Sigmoid colon (tissue), 4 donors: Measurements from ENCODE around the gene MNT.

Experiments used
- EP300 ChIP-seq, 4 donors: sonication (generic); formaldehyde crosslinking; IDR thresholded peaks; one replicate each; pipeline ENCODE4 v1.6.1; 2017; ENCODE audit warnings: antibody characterized with exemption in 4 of 4
- POLR2A ChIP-seq, 2 donors: fragments of 450-650 bp; IDR thresholded peaks; one replicate each; pipeline ENCODE4 v1.6.1; 2016; ENCODE audit warnings: antibody characterized with exemption in 2 of 2, mild to moderate bottlenecking in 2 of 2, moderate library complexity in 2 of 2
- POLR2AphosphoS5 ChIP-seq, 4 donors: sonication (generic); formaldehyde crosslinking; IDR thresholded peaks; one replicate each; pipeline ENCODE4 v1.6.1; 2017; ENCODE audit warnings: antibody characterized with exemption in 4 of 4
- TF ChIP-seq, protein P1 (sequence below), 4 experiments: fragments of 450-650 bp in 3 of 4; fragments of 200-600 bp in 1 of 4; IDR thresholded peaks; one replicate each; pipeline ENCODE4 v1.5.1; 2016 to 2019; ENCODE audit warnings: antibody characterized with exemption in 4 of 4, mild to moderate bottlenecking in 3 of 4, moderate library complexity in 2 of 4

DNA sequence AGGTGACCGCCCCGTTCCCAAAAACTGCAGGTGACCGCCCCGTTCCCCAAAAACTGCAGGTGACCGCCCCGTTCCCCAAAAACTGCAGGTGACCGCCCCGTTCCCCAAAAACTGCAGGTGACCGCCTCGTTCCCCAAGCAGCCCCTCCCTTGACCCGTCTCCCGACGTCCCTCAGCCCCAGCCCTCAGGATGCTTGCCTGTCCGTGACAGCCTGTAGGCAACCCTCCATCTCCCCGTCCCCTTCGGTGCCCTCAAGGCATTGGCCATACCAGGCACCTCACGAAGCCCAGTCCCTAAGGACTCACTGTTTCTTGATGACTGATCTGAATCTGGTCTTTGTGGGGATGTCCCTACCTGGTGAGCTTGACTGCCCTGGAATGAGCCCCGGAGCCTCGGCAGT lies 38.4 kb downstream of the MNT start:
- TF ChIP-seq POLR2A (IDR thresholded peaks at IDR 0.05) (no peak), EP300 (IDR thresholded peaks at IDR 0.05) (no peak), POLR2AphosphoS5 (IDR thresholded peaks at IDR 0.05) (no peak)
- TF ChIP-seq, protein P1, sequence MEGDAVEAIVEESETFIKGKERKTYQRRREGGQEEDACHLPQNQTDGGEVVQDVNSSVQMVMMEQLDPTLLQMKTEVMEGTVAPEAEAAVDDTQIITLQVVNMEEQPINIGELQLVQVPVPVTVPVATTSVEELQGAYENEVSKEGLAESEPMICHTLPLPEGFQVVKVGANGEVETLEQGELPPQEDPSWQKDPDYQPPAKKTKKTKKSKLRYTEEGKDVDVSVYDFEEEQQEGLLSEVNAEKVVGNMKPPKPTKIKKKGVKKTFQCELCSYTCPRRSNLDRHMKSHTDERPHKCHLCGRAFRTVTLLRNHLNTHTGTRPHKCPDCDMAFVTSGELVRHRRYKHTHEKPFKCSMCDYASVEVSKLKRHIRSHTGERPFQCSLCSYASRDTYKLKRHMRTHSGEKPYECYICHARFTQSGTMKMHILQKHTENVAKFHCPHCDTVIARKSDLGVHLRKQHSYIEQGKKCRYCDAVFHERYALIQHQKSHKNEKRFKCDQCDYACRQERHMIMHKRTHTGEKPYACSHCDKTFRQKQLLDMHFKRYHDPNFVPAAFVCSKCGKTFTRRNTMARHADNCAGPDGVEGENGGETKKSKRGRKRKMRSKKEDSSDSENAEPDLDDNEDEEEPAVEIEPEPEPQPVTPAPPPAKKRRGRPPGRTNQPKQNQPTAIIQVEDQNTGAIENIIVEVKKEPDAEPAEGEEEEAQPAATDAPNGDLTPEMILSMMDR (IDR thresholded peaks at IDR 0.05): no peak
